NCI-H2196 treated with DMSO at 0.1 percent for 48 hours (cell line): ENCODE data around the gene MEIOB.

Source experiments
- DNase-seq: peaks from one replicate; lab custom pipeline; 2025; ENCODE audit not compliant: unreplicated experiment; lab: John Stamatoyannopoulos, UW

MEIOB gene

GRCh38 chr16:1831186-1832075 is 40.5 kb downstream of the MEIOB start:
- DNase-seq, result no peak

GRCh38 chr16:1830213-1830612 is 41.8 kb downstream of the MEIOB start:
- DNase-seq, result no peak

GRCh38 chr16:1828645-1829410 is 43.1 kb downstream of the MEIOB start:
- no peak for DNase-seq

GRCh38 chr16:1826691-1827573 is 45.0 kb downstream of the MEIOB start, which contains the start of the genes FAHD1 and HAGH:
Gene FAHD1 (plus strand): TSS chr16:1827206. CDS start chr16:1827239, 33 bp downstream.
Gene HAGH (minus strand): TSS chr16:1826825. CDS start chr16:1826787, 38 bp downstream.
- DNase-seq, result peak; percentile 85

- no peak for DNase-seq
Observed at GRCh38 chr16:1825864-1826690, 45.9 kb downstream of the MEIOB start.

- DNase-seq, result no peak
Observed at GRCh38 chr16:1825381-1825863, 46.5 kb downstream of the MEIOB start.

GRCh38 chr16:1823821-1824220 is 48.1 kb downstream of the MEIOB start:
- DNase-seq, result no peak

GRCh38 chr16:1822801-1823200 is 49.2 kb downstream of the MEIOB start:
- no peak for DNase-seq

- no peak for DNase-seq
Observed at GRCh38 chr16:1821861-1822611, 49.9 kb downstream of the MEIOB start.

- DNase-seq, result no peak
Observed at GRCh38 chr16:1820946-1821290, 51.0 kb downstream of the MEIOB start.

- no peak for DNase-seq
Observed at GRCh38 chr16:1820096-1820945, 51.6 kb downstream of the MEIOB start.

- DNase-seq, result no peak
Observed at GRCh38 chr16:1819611-1820010, 52.4 kb downstream of the MEIOB start.

GRCh38 chr16:1818873-1819525 is 53.0 kb downstream of the MEIOB start:
- no peak for DNase-seq

GRCh38 chr16:1818204-1818872 is 53.6 kb downstream of the MEIOB start:
- no peak for DNase-seq

GRCh38 chr16:1817716-1818115 is 54.2 kb downstream of the MEIOB start:
- no peak for DNase-seq

GRCh38 chr16:1817276-1817589 is 54.7 kb downstream of the MEIOB start:
- DNase-seq, result no peak
